Esophagus squamous epithelium (tissue), 5 donors: Measurements from ENCODE around the gene TAOK2. TPM values are rescaled to one million over a fixed set of nuclear protein-coding genes. Genes with fewer than 3 reads are reported as not detected.
"Not testable (repeated sequence)": the region's sequence is repeated elsewhere in the genome, so short reads cannot be mapped to it uniquely, and the experiment has no call there.

Experiments
- DNase-seq: peaks from one replicate; lab custom pipeline; 2025; lab: John Stamatoyannopoulos, UW
- H3K27ac ChIP-seq, 4 donors: fragments of 200-600 bp; sonication (generic); one replicate each; pipeline ENCODE4 v1.5.1; 2016 to 2019; ENCODE audit warnings: mild to moderate bottlenecking in 1 of 4
- H3K27me3 ChIP-seq, 4 donors: fragments of 200-600 bp; sonication (generic); 1 replicate in 3 of 4; 2 replicates in 1 of 4; pipeline versions ENCODE4 v1.5.1 to v1.6.0; 2017 to 2021; ENCODE audit warnings: antibody characterized with exemption in 1 of 4
- H3K36me3 ChIP-seq, 3 donors: fragments of 200-600 bp; sonication (generic); one replicate each; pipeline ENCODE4 v1.5.1; 2016 to 2019
- H3K4me1 ChIP-seq, 3 donors: fragments of 200-600 bp; sonication (generic); one replicate each; pipeline ENCODE4 v1.5.1; 2017 to 2019
- H3K4me3 ChIP-seq, 4 donors: fragments of 200-600 bp; sonication (generic); 1 replicate in 3 of 4; 2 replicates in 1 of 4; pipeline ENCODE4 v1.5.1; 2016 to 2019; ENCODE audit warnings: mild to moderate bottlenecking in 2 of 4, moderate library complexity in 1 of 4
- H3K9me3 ChIP-seq, 3 donors: fragments of 200-600 bp; sonication (generic); one replicate each; pipeline ENCODE4 v1.5.1; 2016 to 2019
- POLR2A ChIP-seq, 4 donors: fragments of 450-650 bp; IDR thresholded peaks; one replicate each; pipeline ENCODE4 v1.6.1; 2017; ENCODE audit warnings: antibody characterized with exemption in 4 of 4, mild to moderate bottlenecking in 4 of 4, moderate library complexity in 3 of 4
- WGBS, 2 donors: methylation state at CpG; one replicate each; pipeline ENCODE4 v1.1.5; 2018; 5-methylcytosine and 5-hydroxymethylcytosine counted together
- intact Hi-C: fragments of 100-400 bp; cut with DNase I; formaldehyde crosslinking; loops from one replicate; pipeline ENCODE4 v1.15.0; 2022
- total RNA-seq, 4 donors: library from RNA; depleted of rRNA; stranded (reverse); fragments of >200 nt; gene quantifications; one replicate each; pipeline ENCODE4 v1.1.0, GENCODE V29; 2016
- TF ChIP-seq, protein P1 (sequence below), 6 experiments: fragments of 450-650 bp in 4 of 6; fragments of 200-600 bp in 2 of 6; sonication (generic) in 2 of 6; IDR thresholded peaks; one replicate each; pipeline ENCODE4 v1.5.1; 2016 to 2019; ENCODE audit warnings: antibody characterized with exemption in 6 of 6, mild to moderate bottlenecking in 4 of 6, moderate library complexity in 4 of 6
- donor health status: DM: yes; HTN: yes; CAD: no.

The TAOK2 gene
- total RNA-seq, 4 donors from 2014 or later, result 26.8 to 33.7 (median 30.4) TPM

DNA sequence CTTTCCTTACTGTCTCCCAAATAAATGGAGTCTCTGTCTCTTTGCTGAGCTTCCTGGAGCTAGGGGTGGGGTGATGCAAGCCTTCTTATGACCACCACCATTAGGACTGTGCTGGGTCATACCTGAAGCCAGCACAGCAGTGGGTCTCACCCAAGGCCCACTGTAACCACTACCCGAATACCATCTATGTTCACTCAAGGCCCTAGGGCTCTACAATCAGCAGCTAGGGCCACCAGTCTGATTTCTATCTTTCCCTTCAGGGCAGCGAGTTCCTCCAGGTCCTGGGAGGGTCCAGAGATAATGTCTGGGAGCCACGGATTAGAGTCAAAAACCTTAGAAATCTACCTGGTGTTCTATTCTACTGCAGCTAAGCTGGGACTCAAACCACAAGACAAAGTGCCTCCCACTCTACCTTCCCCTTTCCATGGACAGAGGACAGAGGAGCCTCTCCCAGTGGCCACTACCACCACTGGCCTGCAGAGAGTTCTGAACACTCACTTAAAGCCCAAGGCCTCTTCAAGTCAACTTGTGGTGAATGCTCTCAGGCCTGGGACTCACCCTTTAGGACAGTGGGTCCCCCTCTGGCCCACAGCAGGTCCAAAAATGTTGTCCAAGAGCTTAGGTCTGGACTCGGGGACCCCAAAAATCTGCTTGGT, 22.7 kb upstream of the TAOK2 start:
- 83 to 95% methylated on average over 3 to 4 of the region's 4 CpGs for WGBS, 2 donors

DNA sequence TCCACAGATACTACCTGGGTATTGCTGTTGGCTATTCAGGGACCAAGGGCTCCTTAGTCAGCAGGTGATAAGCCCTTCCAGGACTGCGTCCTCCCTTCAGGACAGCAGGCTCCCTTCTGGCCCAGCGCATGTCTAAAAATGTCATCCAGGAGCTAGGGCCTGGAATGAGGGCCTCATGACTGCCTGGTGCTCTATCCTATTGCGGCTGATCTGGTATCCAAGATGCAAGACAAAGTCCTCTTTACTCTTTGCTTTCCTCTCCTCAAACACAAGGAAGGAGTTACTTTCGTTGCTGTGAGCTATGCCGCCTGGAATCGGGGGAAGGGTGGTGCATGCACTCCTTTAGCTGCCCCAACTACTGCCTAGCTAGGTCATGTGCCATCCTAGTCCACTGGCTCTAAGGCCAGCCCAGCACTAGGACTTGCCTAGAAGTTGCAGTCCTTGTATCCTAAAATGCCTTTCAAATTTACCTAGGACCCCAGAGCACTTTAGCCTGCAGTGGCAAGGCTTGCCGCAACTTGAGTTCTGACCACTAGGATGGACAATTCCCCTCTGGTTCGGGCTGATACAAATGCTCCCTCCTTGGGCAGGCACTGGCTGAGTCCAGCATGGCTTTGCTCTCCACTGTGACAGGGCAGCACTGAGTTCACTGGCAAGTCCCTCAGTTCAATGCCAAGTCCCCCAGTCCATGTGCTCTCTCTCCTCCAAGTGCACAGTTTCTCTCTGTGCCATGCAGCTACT, 21.9 kb upstream of the TAOK2 start:
- 68 to 77% methylated on average over 3 to 5 of the region's 8 CpGs for WGBS, 2 donors
- H3K27ac ChIP-seq, result no peak overlapping the region

More for the DNA sequence above, 22.7 kb upstream of the TAOK2 start:
- TF ChIP-seq, protein P1, sequence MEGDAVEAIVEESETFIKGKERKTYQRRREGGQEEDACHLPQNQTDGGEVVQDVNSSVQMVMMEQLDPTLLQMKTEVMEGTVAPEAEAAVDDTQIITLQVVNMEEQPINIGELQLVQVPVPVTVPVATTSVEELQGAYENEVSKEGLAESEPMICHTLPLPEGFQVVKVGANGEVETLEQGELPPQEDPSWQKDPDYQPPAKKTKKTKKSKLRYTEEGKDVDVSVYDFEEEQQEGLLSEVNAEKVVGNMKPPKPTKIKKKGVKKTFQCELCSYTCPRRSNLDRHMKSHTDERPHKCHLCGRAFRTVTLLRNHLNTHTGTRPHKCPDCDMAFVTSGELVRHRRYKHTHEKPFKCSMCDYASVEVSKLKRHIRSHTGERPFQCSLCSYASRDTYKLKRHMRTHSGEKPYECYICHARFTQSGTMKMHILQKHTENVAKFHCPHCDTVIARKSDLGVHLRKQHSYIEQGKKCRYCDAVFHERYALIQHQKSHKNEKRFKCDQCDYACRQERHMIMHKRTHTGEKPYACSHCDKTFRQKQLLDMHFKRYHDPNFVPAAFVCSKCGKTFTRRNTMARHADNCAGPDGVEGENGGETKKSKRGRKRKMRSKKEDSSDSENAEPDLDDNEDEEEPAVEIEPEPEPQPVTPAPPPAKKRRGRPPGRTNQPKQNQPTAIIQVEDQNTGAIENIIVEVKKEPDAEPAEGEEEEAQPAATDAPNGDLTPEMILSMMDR (IDR thresholded peaks at IDR 0.05), result no peak
- no peak for TF ChIP-seq POLR2A (IDR thresholded peaks at IDR 0.05)
- intact Hi-C loops, result no loop called here
- Histone ChIP-seq H3K36me3 (no peaks in the 10 kb centered on the region), H3K27me3 (no peaks in the 10 kb centered on the region), H3K4me3 (no peak overlapping the region), H3K9me3 (no peaks in the 10 kb centered on the region), H3K27ac (no peak overlapping the region), H3K4me1 (no peaks in the 10 kb centered on the region)
- DNase-seq, result no peak

GRCh38 chr16:29958756-29959155, 14.9 kb upstream of the TAOK2 start:
- Histone ChIP-seq H3K36me3 (peaks cover 0 to 3% (median 0%) of the 10 kb centered on the region in 3 donors), H3K4me1 (peaks cover 0 to 20% (median 11%) of the 10 kb centered on the region in 3 donors), H3K9me3 (no peaks in the 10 kb centered on the region), H3K27ac (no peak overlapping the region), H3K27me3 (no peaks in the 10 kb centered on the region), H3K4me3 (no peak overlapping the region)
- no peak for TF ChIP-seq POLR2A (IDR thresholded peaks at IDR 0.05)
- TF ChIP-seq, protein P1 (IDR thresholded peaks at IDR 0.05), result no peak
- intact Hi-C loops, result no loop called here
- WGBS, 2 donors, result 58 to 73% methylated on average over 2 to 3 of the region's 5 CpGs
- no peak for DNase-seq

More for the DNA sequence above, 21.9 kb upstream of the TAOK2 start:
- TF ChIP-seq, protein P1 (IDR thresholded peaks at IDR 0.05), result no peak
- intact Hi-C loops, result no loop called here
- H3K27me3 ChIP-seq, result no peaks in the 10 kb centered on the region
- H3K36me3 ChIP-seq, result no peaks in the 10 kb centered on the region
- H3K4me1 ChIP-seq, result no peaks in the 10 kb centered on the region
- no peaks in the 10 kb centered on the region for H3K9me3 ChIP-seq
- DNase-seq, result no peak
- H3K4me3 ChIP-seq, result no peak overlapping the region

DNA sequence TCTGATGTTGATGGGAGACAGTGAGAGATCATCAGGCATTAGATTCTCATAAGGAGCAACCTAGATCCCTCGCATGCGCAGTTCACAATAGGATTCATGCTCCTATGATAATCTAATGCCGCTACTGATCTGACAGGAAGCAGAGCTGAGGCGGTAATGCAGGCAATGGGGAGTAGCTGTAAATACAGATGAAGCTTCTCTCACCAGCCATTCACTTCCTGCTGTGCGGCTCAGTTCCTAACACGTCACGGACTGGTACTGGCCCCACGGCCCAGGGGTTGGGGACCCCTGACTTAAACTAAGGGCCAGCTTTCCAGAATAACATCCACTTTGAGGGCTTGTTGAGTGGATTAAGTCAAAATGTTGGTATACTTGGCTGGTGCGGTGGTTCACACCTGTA, 14.4 kb upstream of the TAOK2 start:
- H3K4me1 ChIP-seq, result peaks cover 0 to 25% (median 11%) of the 10 kb centered on the region in 3 donors
- H3K9me3 ChIP-seq, result no peaks in the 10 kb centered on the region
- WGBS, 2 donors, result 72 to 86% methylated on average over 8 of the region's 9 CpGs
- no peak overlapping the region for H3K27ac ChIP-seq
- peaks cover 0 to 9% (median 0%) of the 10 kb centered on the region in 3 donors for H3K36me3 ChIP-seq
- intact Hi-C loops, result no loop called here
- TF ChIP-seq, protein P1 (IDR thresholded peaks at IDR 0.05), result no peak
- no peak for TF ChIP-seq POLR2A (IDR thresholded peaks at IDR 0.05)
- no peaks in the 10 kb centered on the region for H3K27me3 ChIP-seq
- no peak for DNase-seq
- H3K4me3 ChIP-seq, result no peak overlapping the region

GRCh38 chr16:29959821-29960220, 13.8 kb upstream of the TAOK2 start:
- H3K27ac ChIP-seq, DNase-seq, H3K9me3 ChIP-seq, H3K4me3 ChIP-seq, H3K27me3 ChIP-seq, intact Hi-C loops: not testable (repeated sequence)
- Histone ChIP-seq H3K36me3 (peaks cover 0 to 14% (median 0%) of the 10 kb centered on the region in 3 donors), H3K4me1 (peaks cover 0 to 31% (median 11%) of the 10 kb centered on the region in 3 donors)
- WGBS, 2 donors, result 87% methylated on average over 4 of the region's 4 CpGs
